ENCODE data around the gene ZNF385C.

GRCh38 chr17:42130310-42130936, 32.1 kb upstream of the ZNF385C start:
- no peak for TF ChIP-seq EP300 (IDR thresholded peaks at IDR 0.05)
- TF ChIP-seq CTCF (IDR thresholded peaks at IDR 0.05), result no peak
- no peak for TF ChIP-seq POLR2A (IDR thresholded peaks at IDR 0.05)
- no peak for TF ChIP-seq POLR2AphosphoS5 (IDR thresholded peaks at IDR 0.05)
